Measurements from ENCODE around the gene CACNA1G. TPM values are rescaled to one million over a fixed set of nuclear protein-coding genes. Genes with fewer than 3 reads are reported as not detected.

CACNA1G gene
- total RNA-seq, 1 donor from 2014 or later, result 0.21 TPM

GRCh38 chr17:50580646-50581045 lies 20.1 kb downstream of the CACNA1G start:
- no peak for DNase-seq
- Histone ChIP-seq H3K4me1 (no peaks in the 10 kb centered on the region), H3K27me3 (ENCODE audit: low read depth) (peaks cover 10% of the 10 kb centered on the region), H3K36me3 (no peaks in the 10 kb centered on the region), H3K4me3 (no peak overlapping the region), H3K9me3 (no peaks in the 10 kb centered on the region), H3K27ac (no peak overlapping the region)
- no peak for TF ChIP-seq CTCF (IDR thresholded peaks at IDR 0.05)
- no peak for ATAC-seq
- intact Hi-C loops (cut with DNase I), result no loop called here

GRCh38 chr17:50581316-50581715 lies 20.8 kb downstream of the CACNA1G start:
- Histone ChIP-seq H3K9me3 (no peaks in the 10 kb centered on the region), H3K4me3 (no peak overlapping the region), H3K27me3 (ENCODE audit: low read depth) (peaks cover 10% of the 10 kb centered on the region), H3K27ac (no peak overlapping the region), H3K36me3 (no peaks in the 10 kb centered on the region), H3K4me1 (no peaks in the 10 kb centered on the region)
- intact Hi-C loops (cut with DNase I), result no loop called here
- DNase-seq (no peak), ATAC-seq (no peak)
- no peak for TF ChIP-seq CTCF (IDR thresholded peaks at IDR 0.05)

DNA sequence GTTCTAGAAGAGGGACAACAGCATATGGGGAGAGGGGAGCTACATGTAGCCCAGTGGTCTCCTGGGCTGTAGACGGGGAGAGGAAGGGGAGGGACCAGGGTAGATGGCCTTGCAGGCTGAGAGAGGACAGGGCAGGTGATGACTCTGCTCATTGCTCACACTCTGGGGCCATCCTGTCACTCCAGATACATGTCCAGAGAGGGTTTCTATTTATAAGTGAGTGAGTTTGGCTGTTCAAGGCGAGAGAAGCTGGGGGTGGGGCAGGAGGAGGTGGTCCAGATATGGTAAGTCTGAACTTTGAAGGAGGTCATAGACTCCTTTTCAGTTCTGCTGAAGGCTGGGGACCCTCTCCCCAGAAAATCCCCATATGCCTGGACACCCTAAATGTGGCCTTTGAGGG lies 22.2 kb downstream of the CACNA1G start:
- no peak overlapping the region for H3K27ac ChIP-seq
- no peaks in the 10 kb centered on the region for H3K9me3 ChIP-seq

DNA sequence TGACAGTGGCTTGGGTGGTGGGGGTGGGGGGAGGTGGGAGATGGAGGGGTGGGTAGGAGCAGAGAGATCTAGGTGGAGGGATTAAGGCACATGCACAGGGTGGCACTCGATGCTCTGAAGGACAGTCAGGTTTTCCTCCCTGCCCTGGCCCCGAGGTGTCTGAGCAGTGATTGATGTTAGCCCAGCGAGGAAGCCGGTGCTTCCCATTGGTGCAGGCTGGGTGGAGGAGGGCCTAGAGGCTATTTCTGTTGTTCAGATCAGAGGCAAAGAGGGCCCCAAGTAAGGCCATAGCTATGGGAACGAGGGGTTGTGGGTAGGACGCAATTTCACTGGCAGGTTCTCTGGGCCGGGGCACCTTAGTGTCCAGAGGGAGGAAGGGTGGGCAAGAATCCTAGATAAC lies 23.1 kb downstream of the CACNA1G start:
- H3K36me3 ChIP-seq, result no peaks in the 10 kb centered on the region
- no peak for ATAC-seq
- DNase-seq, result no peak
- intact Hi-C loops (cut with DNase I), result no loop called here
- peaks cover 4% of the 10 kb centered on the region for H3K27me3 ChIP-seq (ENCODE audit: low read depth)
- no peaks in the 10 kb centered on the region for H3K9me3 ChIP-seq
- TF ChIP-seq CTCF (IDR thresholded peaks at IDR 0.05), result no peak
- peaks cover 2% of the 10 kb centered on the region for H3K4me1 ChIP-seq
- H3K27ac ChIP-seq, result no peak overlapping the region
- H3K4me3 ChIP-seq, result no peak overlapping the region

More for the DNA sequence above, 22.2 kb downstream of the CACNA1G start:
- Histone ChIP-seq H3K36me3 (no peaks in the 10 kb centered on the region), H3K4me3 (no peak overlapping the region), H3K4me1 (no peaks in the 10 kb centered on the region), H3K27me3 (ENCODE audit: low read depth) (peaks cover 6% of the 10 kb centered on the region)
- ATAC-seq (no peak), DNase-seq (no peak)
- no peak for TF ChIP-seq CTCF (IDR thresholded peaks at IDR 0.05)
- intact Hi-C loops (cut with DNase I), result no loop called here

DNA sequence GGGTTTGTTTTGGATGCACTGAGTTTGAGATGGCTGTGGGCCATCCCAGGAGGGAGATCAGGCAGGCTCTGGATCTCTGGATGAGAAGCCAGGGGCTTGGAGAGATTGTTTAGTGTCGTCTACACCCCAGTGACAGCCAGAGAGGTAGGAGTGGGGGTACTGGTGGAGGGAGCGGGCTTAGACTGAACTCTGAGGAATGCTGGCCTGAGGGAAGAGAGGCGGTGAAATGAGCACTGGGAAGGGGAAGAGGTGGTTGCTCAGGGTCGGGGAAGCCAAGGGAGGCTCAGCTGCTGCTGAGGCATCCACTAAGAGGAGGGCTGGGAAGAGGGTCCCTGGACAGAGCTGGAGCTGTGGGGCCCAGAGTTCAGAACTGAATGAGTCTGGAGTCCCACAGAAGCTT lies 23.6 kb downstream of the CACNA1G start:
- H3K36me3 ChIP-seq, result no peaks in the 10 kb centered on the region
- ATAC-seq, result no peak
- TF ChIP-seq CTCF (IDR thresholded peaks at IDR 0.05), result no peak
- H3K9me3 ChIP-seq, result no peaks in the 10 kb centered on the region
- peaks cover 4% of the 10 kb centered on the region for H3K27me3 ChIP-seq (ENCODE audit: low read depth)
- H3K4me3 ChIP-seq, result no peak overlapping the region
- intact Hi-C loops (cut with DNase I), result no loop called here
- no peak for DNase-seq
- no peak overlapping the region for H3K27ac ChIP-seq
- peaks cover 7% of the 10 kb centered on the region for H3K4me1 ChIP-seq

DNA sequence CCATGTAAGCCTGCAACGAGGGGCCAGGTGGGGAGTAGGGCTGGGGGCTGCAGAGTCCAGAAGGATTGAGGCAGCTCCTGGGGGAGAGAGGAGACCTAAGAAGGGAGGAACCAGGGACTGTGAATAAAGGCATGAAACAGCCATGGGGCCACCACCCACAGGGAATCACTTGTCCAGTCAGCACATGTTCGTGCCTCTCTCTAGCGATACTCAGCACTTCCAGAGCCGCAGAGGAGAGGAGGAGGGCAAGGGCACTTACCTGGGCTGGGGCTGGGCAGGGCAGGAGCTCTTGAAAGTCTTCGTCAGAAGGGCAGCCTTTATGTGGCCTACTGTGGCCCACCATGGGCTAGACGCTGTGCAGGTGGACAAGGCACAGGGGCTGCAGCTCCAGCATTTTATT lies 24.2 kb downstream of the CACNA1G start:
- H3K4me3 ChIP-seq, result no peak overlapping the region
- TF ChIP-seq CTCF (IDR thresholded peaks at IDR 0.05), result no peak
- peak in 1 of 2 donors; percentile 16 for ATAC-seq
- H3K27ac ChIP-seq, result no peak overlapping the region
- no peaks in the 10 kb centered on the region for H3K36me3 ChIP-seq
- H3K9me3 ChIP-seq, result no peaks in the 10 kb centered on the region
- peaks cover 4% of the 10 kb centered on the region for H3K27me3 ChIP-seq (ENCODE audit: low read depth)
- peaks cover 13% of the 10 kb centered on the region for H3K4me1 ChIP-seq
- intact Hi-C loops (cut with DNase I), result no loop called here
- no peak for DNase-seq
